Measurements from ENCODE around the gene MOV10L1. TPM values are rescaled to one million over a fixed set of nuclear protein-coding genes. Genes with fewer than 3 reads are reported as not detected.

The MOV10L1 gene
- total and polyA plus RNA-seq, 9 of the 15 experiments (the other 6 are each of a cell fraction or from before 2014, with no cell fraction given), result 0.06 to 0.43 (median 0.15) TPM

- TF ChIP-seq NFE2L1 (tag; IDR thresholded peaks at IDR 0.05; ENCODE audit: borderline replicate concordance, low read depth), result no peak
- TF ChIP-seq LCOR (CRISPR knock-in tag; IDR thresholded peaks at IDR 0.05), result no peak
- no peak for TF ChIP-seq PCBP2 (IDR thresholded peaks at IDR 0.05; ENCODE audit: low read depth, low read length, poor library complexity, severe bottlenecking)
- TF ChIP-seq ELF2 (CRISPR knock-in tag; IDR thresholded peaks at IDR 0.05), result no peak
- TF ChIP-seq ZNF232 (CRISPR knock-in tag; IDR thresholded peaks at IDR 0.05), result no peak
Measured at GRCh38 chr22:50057278-50058060, 32.3 kb upstream of the MOV10L1 start (continued).

GRCh38 chr22:50058061-50058905 lies 31.5 kb upstream of the MOV10L1 start, which contains the start of gene TTLL8:
Gene TTLL8, minus strand, starts transcription at chr22:50058298.
- ATAC-seq (no peak), DNase-seq (ENCODE audit: extremely low read depth in 1 of 4, low spot score in 3 of 4) (no peak), FAIRE-seq (no peak)
- H3K9me1 ChIP-seq (ENCODE audit: control insufficient read depth, insufficient read depth, low read length), result no peaks in the 10 kb centered on the region
- H3K4me1 ChIP-seq (replicated peaks in 1 of 2; ENCODE audit: control insufficient read depth in 2 of 2, insufficient read depth in 2 of 2, low read length in 2 of 2), result peaks cover 0 to 31% of the 10 kb centered on the region in 2 experiments; a peak in 4 of 5 replicates
- H2AFZ ChIP-seq (ENCODE audit: low read depth, low read length), result no peak within 1 kb of the TSS
- CTCF ChIA-PET (ENCODE audit: low intra/inter-chr PET ratio), result no interaction called here
- H3K27ac ChIP-seq (ENCODE audit: extremely low read depth, low read depth, low read length), result no peak within 1 kb of the TSS
- no peaks in the 10 kb centered on the region for H3K36me3 ChIP-seq (ENCODE audit: control insufficient read depth, insufficient read depth, low read length)
- no peaks in the 10 kb centered on the region for H4K20me1 ChIP-seq (replicated peaks; ENCODE audit: control insufficient read depth, insufficient read depth, low read length)
- peaks cover 0 to 11% of the 10 kb centered on the region in 2 experiments; a peak in 2 of 5 replicates for H3K27me3 ChIP-seq (ENCODE audit: control insufficient read depth in 2 of 2, insufficient read depth in 2 of 2, low read length in 2 of 2)
- POLR2A ChIA-PET, result no interaction called here
- H3K9ac ChIP-seq (ENCODE audit: insufficient read depth in 1 of 2, low read depth in 2 of 2, low read length in 2 of 2), result no peak within 1 kb of the TSS
- WGBS (ENCODE audit: insufficient coverage, low coverage, missing lambda C conversion rate), result no CpG with 5 or more reads among the region's 102 CpGs
- H3K9me3 ChIP-seq (replicated peaks; ENCODE audit: control insufficient read depth, insufficient read depth, low read depth, low read length), result no peaks in the 10 kb centered on the region
- BruUV-seq (replicated peaks), result no TSS peak
- in situ Hi-C loops (cut with MboI) (no loop called here), intact Hi-C loops (cut with micrococcal nuclease) (no loop called here)
- no peak within 1 kb of the TSS for H3K4me2 ChIP-seq (ENCODE audit: insufficient read depth, low read length)
- no peak for TF ChIP-seq SUPT5H (IDR thresholded peaks at IDR 0.05)
- TF ChIP-seq ZBTB33 (CRISPR knock-in tag; IDR thresholded peaks at IDR 0.05), result 0 out of 2 replicates have a peak, but pooled peaks have one; percentile 15
- no peaks in the 10 kb centered on the region for H3K79me2 ChIP-seq (ENCODE audit: control insufficient read depth, insufficient read depth, low read length)
- H3K4me3 ChIP-seq, result no peak within 1 kb of the TSS

All from K562 (cell line).